Fibroblast of skin of scalp (primary cell): ENCODE measurements around the gene BCL2L2.

Experiments
- DNase-seq: peaks from one replicate; pipeline ENCODE4 v3.0.0-alpha.2; 2013

BCL2L2 gene

DNA sequence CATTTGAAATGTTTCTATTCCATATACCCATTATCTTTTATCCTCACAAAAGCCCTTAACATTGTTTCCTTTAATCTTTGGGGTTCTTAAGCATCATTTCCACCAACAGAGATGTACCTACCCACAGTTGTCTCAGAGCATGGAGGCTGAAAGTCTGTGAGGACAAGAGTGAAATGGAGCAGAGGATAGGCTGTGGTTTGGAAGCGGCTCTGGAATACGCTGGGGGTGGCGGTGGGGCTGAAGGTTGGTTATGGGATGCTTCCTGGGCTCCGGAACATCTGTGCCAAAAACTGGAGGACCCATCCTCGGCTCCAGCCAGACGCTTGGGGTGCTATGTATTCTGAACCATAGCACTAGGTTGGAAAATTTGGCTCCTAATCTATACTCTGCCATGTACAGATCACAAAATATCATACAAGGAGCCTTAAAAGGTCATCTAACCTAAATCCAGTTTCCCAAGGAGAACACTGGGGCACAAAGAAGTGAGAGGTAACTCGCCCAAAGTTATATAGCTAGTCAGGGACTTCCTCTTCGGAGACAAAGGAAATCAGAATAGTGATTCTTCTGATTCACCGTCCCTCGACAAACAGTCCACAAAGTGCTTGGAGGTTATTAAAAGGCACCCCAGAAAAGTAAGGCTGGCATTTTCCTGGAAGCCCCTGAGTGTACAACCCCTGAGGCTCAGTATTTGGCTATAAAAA, 6.5 kb upstream of the BCL2L2 start:
- no peak for DNase-seq

GRCh38 chr14:23300687-23301223, 5.9 kb upstream of the BCL2L2 start:
- peak; percentile 17 for DNase-seq

- peak; percentile 99 for DNase-seq
Measured at GRCh38 chr14:23301288-23301968, 5.2 kb upstream of the BCL2L2 start.

- DNase-seq, result no peak
Measured at GRCh38 chr14:23301969-23302289, 4.7 kb upstream of the BCL2L2 start.

GRCh38 chr14:23302290-23303225, 4.1 kb upstream of the BCL2L2 start, which contains the start of gene PPP1R3E:
PPP1R3E (minus strand) TSS chr14:23302859; CDS start chr14:23302576, 283 bp downstream.
- peak; percentile 51 for DNase-seq

GRCh38 chr14:23307146-23307530, 505 bp downstream of the BCL2L2 start:
- no peak for DNase-seq

DNA sequence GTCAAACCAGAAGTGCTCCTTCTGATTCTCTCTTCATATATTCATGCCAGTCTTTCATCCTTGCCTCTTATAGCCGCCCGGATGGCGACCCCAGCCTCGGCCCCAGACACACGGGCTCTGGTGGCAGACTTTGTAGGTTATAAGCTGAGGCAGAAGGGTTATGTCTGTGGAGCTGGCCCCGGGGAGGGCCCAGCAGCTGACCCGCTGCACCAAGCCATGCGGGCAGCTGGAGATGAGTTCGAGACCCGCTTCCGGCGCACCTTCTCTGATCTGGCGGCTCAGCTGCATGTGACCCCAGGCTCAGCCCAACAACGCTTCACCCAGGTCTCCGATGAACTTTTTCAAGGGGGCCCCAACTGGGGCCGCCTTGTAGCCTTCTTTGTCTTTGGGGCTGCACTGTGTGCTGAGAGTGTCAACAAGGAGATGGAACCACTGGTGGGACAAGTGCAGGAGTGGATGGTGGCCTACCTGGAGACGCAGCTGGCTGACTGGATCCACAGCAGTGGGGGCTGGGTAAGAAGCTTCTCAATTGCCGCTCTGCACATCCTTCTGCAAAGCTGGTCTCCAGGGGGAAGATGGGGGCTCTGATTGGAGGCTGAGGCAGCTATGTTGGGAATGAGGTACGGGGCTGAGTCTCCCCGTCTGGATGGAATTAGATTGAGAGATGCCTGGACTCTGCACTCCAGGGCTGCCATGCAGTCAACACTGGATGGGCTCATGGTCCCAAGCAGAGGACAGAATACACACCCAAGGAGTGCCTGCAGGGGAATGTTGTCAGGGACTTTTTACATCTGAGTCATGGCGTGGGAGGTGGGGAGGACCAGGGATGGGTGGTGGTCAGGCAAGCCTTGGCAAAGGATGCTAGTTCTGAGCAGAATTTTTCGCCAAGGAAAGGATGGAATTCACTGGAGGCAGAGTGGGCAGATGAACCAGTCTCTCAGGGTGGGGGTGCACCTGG, 1.3 kb downstream of the BCL2L2 start:
- no peak for DNase-seq

DNA sequence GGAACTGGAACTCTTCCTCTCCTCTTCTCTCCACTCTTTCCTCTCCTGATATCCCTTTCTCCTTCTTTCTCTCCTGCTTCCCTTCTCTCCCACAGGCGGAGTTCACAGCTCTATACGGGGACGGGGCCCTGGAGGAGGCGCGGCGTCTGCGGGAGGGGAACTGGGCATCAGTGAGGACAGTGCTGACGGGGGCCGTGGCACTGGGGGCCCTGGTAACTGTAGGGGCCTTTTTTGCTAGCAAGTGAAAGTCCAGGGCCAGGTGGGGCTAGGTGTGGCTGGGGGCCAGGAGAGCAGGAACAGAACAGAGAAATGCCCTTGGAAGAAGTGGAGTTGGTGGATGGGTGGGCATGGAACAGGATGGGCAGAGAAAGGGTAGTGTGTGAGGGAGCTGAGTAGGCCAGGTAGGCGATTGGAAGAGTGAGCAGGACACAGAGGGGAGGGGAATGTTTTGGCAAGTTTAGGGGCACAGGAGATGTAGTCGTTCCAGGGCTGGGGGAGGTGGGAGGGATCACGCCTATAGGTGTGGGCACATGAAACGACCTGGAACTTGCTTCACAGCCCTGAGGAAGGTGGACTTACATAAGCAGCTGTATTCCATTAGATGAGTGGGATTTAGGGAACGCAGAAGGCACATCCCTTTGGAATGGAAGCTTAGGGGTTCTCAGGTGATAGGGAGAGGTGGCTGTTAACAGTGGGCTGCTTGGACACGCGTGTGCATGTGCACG, 2.2 kb downstream of the BCL2L2 start:
- DNase-seq, result no peak

GRCh38 chr14:23310546-23310945, 3.9 kb downstream of the BCL2L2 start:
- no peak for DNase-seq

DNA sequence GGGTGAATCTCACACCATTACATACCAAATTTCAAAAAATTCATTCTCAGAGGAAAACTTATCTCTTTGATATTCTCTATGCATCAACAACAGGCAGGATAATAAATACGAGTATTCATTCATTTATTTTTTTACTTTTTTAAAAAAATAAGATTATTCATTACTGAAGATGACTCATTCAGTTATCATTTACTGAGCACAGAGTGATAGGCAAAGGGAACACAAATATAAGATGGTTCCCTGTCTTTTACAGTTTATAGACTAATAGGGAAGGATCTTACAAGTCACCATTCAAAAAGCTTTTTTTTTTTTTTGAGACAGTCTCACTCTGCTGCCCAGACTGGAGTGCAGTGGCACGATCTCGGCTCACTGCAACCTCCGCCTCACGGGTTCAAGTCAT, 9.7 kb downstream of the BCL2L2 start:
- DNase-seq, result no peak

DNA sequence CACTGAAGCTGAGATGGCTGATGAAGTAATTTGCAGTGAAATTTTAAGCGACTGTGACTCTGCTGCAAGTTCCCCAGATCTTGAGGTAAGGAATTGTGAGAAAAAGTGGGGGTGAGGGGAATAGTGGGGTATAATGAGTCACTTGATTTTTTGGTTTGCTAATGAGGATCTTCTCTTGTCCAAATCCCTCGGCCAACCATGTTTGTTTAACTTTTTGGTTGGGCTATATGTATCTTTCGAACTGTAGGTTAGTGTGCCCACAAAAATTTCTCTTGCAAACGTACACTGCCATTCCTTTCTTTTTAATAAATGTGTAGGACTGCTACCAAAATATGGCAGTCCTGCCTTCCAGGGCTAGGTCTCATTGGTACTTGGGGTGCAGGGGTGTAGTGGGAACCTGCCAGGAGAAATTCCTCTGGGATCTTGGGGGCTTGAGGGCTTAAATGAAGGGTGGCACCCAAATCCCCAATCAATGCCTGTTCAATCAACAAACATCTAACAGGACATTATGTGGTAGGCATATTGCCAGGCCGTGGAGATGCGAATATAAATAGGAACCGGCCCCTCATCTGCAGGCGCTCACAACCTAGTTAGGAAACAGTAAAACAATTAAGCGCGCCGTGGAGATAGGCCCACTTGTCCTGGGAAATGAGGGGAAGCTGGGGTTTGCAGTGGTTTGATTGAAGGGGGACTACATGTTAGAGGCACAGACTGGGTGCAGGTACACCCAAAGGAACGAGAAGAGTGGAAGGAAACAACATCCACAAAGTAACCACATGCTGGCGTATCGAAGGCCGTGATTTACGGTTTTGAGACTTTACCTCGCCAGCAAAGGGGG, 13.3 kb downstream of the BCL2L2 start:
- DNase-seq, result no peak

GRCh38 chr14:23320584-23321571, 14.2 kb downstream of the BCL2L2 start, which contains the start of gene PABPN1:
PABPN1 (plus strand) TSS chr14:23321457; CDS start chr14:23321470, 13 bp downstream.
- peak; percentile 100 for DNase-seq

DNA sequence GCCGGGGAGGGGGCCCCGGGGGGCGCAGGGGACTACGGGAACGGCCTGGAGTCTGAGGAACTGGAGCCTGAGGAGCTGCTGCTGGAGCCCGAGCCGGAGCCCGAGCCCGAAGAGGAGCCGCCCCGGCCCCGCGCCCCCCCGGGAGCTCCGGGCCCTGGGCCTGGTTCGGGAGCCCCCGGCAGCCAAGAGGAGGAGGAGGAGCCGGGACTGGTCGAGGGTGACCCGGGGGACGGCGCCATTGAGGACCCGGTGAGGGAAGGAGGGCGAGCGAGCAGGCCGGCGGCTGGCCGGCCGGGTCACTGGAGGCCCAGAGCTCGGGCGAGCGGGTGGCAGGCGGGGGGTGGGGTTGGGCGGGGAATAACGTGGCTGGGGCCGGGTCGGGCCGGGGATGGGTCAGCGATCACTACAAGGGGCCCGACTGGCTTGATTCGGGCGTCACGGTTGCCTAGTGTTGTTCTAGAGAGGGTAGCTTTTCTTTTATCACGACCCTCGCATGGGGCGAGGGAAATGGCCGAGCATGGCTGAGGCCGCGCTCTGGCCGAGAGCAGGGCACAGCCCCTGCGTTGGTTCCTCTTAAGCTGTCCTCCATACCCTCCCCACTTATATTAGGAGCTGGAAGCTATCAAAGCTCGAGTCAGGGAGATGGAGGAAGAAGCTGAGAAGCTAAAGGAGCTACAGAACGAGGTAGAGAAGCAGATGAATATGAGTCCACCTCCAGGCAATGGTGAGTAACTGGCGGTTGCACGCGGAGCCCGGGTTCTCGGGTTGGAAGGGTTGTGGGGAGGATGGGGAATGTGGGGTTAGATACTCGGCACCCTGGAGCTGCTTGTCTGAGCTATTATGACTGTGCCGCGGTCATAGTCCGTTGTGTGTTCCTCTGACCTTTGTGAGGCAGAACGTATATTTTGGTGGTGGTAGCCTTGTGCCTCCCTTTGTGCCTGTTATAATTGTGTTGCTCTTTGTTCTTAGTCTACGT, 15.2 kb downstream of the BCL2L2 start:
- DNase-seq, result peak; percentile 48

GRCh38 chr14:23322568-23323517, 16.2 kb downstream of the BCL2L2 start:
- DNase-seq, result no peak

GRCh38 chr14:23323838-23324454, 17.3 kb downstream of the BCL2L2 start:
- DNase-seq, result no peak

- no peak for DNase-seq
Measured at GRCh38 chr14:23324455-23324846, 17.8 kb downstream of the BCL2L2 start.
